Measurements from ENCODE around the gene PEX13.
"Not testable (repeated sequence)": the region's sequence is repeated elsewhere in the genome, so short reads cannot be mapped to it uniquely, and the experiment has no call there.

The PEX13 gene

GRCh38 chr2:61011678-61012077 is 5.8 kb upstream of the PEX13 start:
- DNase-seq = no peak

DNA sequence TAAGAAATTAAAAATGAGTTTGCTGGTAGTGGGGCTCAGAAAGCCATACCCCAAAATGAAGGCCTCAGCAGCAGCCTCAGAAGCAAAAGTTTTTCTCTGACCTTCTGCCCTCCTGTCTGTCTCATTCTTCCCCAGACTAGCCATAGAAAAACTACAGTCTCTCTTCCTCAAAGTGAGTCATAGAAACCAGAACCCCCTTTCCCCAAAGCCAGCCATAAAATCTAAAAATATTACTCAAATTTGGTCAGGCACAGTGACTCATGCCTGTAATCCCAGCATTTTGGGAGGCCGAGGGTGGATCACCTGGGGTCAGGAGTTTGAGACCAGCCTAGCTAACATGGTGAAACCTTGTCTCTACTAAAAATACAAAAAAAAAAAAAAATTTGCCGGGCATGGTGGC is 5.2 kb upstream of the PEX13 start:
- DNase-seq = not testable (repeated sequence)

GRCh38 chr2:61013382-61013781 is 4.1 kb upstream of the PEX13 start:
- no peak for DNase-seq

GRCh38 chr2:61014763-61015162 is 2.8 kb upstream of the PEX13 start:
- DNase-seq = no peak

DNA sequence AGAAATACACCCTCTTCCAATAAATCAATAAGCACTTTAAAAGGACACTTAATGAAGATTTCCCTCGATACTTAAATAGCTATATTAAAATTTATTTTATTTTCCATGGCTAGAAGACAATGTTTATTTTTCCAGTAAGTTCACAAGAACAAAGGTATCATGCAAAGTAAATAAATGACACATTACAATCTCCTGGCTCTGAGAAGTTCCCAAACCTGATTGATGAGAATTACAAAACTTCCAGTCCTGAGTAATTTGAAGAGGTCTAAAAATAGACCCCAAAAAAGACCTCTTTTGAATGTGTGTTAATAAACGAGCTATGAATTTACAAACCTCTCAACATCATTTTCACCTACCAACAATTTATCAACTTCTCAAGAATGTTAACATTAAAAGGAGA is 1.5 kb upstream of the PEX13 start:
- DNase-seq = no peak

DNA sequence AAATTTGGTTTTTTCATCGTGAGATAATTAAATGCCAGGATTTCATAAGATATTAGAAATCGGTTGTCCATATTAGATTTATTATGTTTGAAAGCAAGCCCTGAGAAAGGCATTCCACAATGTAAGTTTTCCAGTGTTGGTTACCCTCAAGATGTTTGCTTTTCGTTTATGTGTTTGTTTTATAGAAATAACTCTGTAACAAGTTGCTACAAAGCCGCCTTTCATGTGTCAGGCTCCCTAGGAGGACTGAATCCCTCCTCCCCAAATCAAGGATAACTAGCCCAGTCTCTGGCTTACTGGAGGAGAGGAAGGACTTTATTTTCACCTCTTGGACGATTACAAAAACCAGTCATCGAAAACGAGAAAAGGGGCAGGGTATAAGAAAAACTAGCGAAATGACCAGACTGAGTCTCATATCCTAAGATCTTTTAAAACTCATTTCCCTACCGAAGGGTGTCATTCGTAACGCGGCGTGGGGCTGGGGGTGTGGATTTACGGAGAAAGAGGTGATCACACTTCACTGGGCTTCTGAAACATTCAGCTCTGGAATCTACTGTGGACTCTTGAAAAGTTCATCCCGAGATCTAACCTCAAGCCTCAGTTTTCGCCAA is 1.0 kb upstream of the PEX13 start:
- DNase-seq = no peak

GRCh38 chr2:61017003-61017555 is 441 bp upstream of the PEX13 start:
- DNase-seq = peak; percentile 83 to 93

DNA sequence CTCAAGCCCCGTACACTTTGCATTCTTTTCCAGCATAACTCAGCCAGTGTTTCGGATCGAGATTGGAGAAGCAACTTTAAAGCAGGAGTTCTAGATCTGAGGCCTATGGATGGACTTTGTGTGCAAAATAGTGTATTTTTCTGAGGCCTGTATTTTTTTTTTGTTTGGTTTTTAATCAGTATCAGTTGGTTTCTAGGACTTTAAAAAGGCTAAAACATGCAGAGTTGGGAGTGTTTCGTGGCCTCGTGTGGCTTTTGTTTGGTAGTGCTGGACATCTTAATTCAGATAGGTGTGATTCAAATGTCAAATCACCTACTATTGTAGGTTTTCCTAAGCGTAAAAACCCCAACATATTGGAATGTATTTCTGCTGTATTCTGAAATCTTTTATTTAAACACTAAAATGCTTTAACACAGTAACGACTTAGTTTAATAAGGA is 817 bp downstream of the PEX13 start:
- DNase-seq = peak in 1 of 2 experiments; percentile 26

GRCh38 chr2:61018798-61019197 is 1.3 kb downstream of the PEX13 start:
- DNase-seq = no peak

DNA sequence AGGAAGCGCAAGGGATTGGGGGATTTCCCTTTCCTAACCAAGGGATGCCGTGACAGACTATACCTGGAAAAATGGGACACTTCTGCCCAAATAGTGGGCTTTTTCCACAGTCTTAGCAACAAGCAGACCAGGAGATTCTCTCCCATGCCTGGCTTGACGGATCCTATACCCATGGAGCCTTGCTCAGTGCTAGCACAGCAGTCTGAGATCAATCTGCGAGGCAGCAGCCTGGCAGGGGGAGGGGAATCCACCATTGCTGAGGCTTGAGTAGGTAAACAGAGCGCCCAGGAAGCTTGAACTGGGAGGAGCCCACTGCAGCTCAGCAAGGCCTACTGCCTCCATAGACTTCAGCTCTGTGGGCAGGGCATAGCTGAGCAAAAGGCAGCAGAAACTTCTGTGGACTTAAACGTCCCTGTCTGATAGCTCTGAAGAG is 3.7 kb downstream of the PEX13 start:
- DNase-seq = no peak

GRCh38 chr2:61023670-61024069 is 6.2 kb downstream of the PEX13 start:
- no peak for DNase-seq

GRCh38 chr2:61029533-61029932 is 12.0 kb downstream of the PEX13 start:
- no peak for DNase-seq

GRCh38 chr2:61034592-61034991 is 17.1 kb downstream of the PEX13 start:
- DNase-seq = not testable (repeated sequence)

- not testable (repeated sequence) for DNase-seq
These were observed 19.1 kb downstream of the PEX13 start for GRCh38 chr2:61036643-61037042.

- no peak for DNase-seq
These were observed 25.3 kb downstream of the PEX13 start for GRCh38 chr2:61042807-61043206.

DNA sequence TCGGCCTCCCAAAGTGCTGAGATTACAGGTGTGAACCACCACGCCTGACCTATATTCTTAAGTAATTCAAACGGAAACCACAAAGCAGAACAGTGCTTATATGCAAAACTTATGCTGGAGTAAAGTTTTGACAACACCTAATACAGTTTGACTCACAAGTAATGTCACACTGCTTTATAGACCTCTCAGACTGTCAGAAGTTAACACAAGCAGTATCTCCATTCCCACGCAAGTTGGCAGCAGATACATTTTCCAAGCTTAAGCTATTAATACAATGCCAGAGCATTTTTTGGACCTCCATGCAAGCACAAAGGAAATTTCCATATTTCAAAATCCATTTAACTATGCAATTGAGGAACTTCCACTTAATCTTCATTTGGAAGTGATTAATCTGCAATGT is 27.1 kb downstream of the PEX13 start:
- DNase-seq = no peak

DNA sequence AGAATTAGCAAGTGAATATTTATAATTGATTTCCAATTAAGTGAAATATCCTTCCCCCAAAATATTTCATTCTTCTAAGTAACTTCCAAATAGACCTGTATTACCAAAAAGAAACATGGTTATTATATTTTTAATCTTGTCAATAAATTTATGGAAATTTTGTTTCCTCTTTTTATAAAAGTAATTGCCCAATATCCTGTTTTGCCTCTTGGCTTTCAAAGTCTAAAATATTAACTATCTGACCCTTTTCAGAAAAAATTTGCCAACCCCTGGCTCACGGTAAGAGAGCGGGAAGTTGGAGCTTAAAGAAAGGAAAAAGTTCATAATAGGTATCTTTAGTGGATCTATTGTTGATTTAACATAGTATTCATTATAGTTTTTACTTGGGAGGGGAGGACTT is 27.7 kb downstream of the PEX13 start:
- DNase-seq = no peak

GRCh38 chr2:61045999-61046398 is 28.5 kb downstream of the PEX13 start:
- no peak for DNase-seq

- no peak for DNase-seq
These were observed 38.0 kb downstream of the PEX13 start for GRCh38 chr2:61055557-61055956.

GRCh38 chr2:61057562-61057961 is 40.0 kb downstream of the PEX13 start:
- no peak for DNase-seq

- no peak for DNase-seq
These were observed 41.9 kb downstream of the PEX13 start for GRCh38 chr2:61059382-61059781.

DNA sequence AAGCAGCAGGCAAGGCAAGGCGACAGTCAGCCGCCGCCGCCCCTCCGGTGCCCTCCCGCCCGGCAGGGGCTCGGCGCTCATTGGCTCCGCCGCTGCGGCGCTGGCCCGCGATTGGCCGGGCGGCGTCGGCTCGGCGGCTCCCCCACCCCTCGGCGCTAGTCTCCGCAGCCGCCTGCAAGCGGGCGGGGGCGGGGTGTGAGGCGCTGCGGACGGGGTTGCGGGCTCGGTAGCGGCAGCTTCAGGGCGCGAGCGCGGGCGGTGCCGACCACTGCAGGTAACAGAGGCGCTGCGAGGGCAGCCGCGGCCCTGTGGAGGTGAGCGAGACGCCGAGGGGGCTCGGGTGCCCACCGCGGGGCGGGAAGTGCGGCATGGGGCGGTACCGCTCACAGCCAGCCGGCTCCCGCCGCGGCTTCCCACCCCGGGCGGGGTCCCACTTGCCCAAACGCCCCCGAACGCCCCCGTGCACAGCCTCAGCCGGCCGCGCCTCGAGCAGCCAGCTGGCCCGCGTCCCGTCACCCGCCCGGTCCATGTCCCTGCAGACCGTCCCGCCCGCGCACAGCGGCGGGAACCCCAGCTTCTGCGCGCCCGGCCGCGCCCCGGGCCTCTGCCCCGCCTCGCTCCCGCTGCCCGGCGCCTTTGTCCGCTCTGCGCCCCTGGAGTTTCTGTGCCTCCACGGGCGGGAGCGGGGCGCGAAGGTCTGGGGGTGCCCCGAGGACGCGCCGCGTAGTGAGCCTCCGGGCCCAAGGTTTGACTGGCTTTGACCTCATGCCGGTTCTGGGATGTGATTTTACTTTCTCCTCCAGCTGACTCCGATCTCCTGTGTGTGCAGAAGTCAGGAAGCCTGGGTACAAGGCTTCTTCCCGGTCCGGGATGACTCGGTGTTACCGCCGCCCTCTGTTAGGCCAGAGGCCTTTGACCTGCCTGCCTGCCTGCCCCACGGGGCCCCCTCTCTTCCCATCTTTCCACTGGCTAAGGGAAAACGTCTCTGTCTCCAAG is 48.5 kb downstream of the PEX13 start, which contains the start of gene SANBR:
SANBR (plus strand) TSS at position 158 of the 996 bp plus-strand sequence. CDS start 4,480 bp downstream, outside the sequence.
- peak; percentile 93 to 97 for DNase-seq

- no peak for DNase-seq
These were observed 56.6 kb downstream of the PEX13 start for GRCh38 chr2:61074100-61074499.

DNA sequence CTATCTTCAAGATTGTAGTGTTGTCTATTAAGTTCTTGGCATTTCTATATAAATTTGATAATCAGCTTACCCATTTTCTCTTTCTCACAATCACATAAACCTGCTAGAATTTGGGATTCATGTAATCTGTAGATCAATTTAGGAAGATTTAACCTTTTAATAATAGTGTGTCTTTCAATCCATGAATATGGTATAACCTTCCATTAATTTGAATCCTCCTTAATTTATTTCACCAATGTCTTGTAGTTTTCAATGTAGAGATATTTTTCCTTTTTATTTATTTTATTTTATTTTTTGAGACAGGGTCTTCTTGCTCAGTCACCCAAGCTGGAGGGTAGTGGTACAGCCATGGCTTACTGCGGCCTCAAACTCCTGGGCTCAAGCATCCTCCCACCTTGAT is 68.4 kb downstream of the PEX13 start:
- no peak for DNase-seq

Measured in NCI-H2081 (cell line).